Esophagus (tissue), 2 donors: ENCODE data around the gene TOX3. TPM values are rescaled to one million over a fixed set of nuclear protein-coding genes. Genes with fewer than 3 reads are reported as not detected.

Experiments
- H3K27ac ChIP-seq, 2 donors: one replicate each; pipeline ENCODE4 v1.5.1; 2013; ENCODE audit warnings: low read depth in 2 of 2, mild to moderate bottlenecking in 2 of 2, inconsistent platforms in 1 of 2, low read length in 1 of 2, moderate library complexity in 1 of 2
- H3K27me3 ChIP-seq, 2 donors: one replicate each; pipeline ENCODE4 v1.6.1; 2013; ENCODE audit warnings: low read length in 2 of 2, control low read depth in 1 of 2, mild to moderate bottlenecking in 1 of 2; ENCODE audit not compliant: insufficient read depth in 2 of 2, control insufficient read depth in 1 of 2
- H3K36me3 ChIP-seq, 2 donors: one replicate each; pipeline ENCODE4 v1.6.1; 2013; ENCODE audit warnings: low read length in 1 of 2; ENCODE audit not compliant: control insufficient read depth in 2 of 2, insufficient read depth in 2 of 2
- H3K4me1 ChIP-seq, 2 donors: one replicate each; pipeline ENCODE4 v1.6.1; 2013; ENCODE audit warnings: low read length in 1 of 2; ENCODE audit not compliant: control insufficient read depth in 2 of 2, insufficient read depth in 2 of 2
- H3K4me3 ChIP-seq, 2 donors: one replicate each; pipeline ENCODE4 v1.5.1; 2013; ENCODE audit warnings: low read length in 2 of 2, mild to moderate bottlenecking in 2 of 2, low read depth in 1 of 2, moderate library complexity in 1 of 2
- H3K9me3 ChIP-seq, 2 donors: one replicate each; pipeline ENCODE4 v1.6.1; 2013; ENCODE audit warnings: mild to moderate bottlenecking in 2 of 2, low read depth in 1 of 2, low read length in 1 of 2, moderate library complexity in 1 of 2; ENCODE audit not compliant: control insufficient read depth in 2 of 2, insufficient read depth in 1 of 2
- WGBS, 2 donors: extraction: QIAGEN DNeasy Blood & Tissue Kit; methylation state at CpG; one replicate each; pipeline ENCODE4 v1.1.7; 2013; 5-methylcytosine and 5-hydroxymethylcytosine counted together
- polyA plus RNA-seq, 2 donors: library from polyadenylated mRNA; stranded (reverse); fragments of 200-250 nt; gene quantifications; one replicate each; pipeline ENCODE4 v1.2.3, GENCODE V29; 2013
- donor health status: healthy with polysubstance abuse.
- donor health status: Bipolar disorder and iron deficiency.

Gene TOX3
- polyA plus RNA-seq, 2 donors: 0.04 to 0.07 TPM

- Histone ChIP-seq H3K4me1 (no peaks in the 10 kb centered on the region), H3K9me3 (no peaks in the 10 kb centered on the region), H3K4me3 (no peak overlapping the region), H3K27me3 (no peaks in the 10 kb centered on the region), H3K36me3 (no peaks in the 10 kb centered on the region), H3K27ac (no peak overlapping the region)
- WGBS, 2 donors: 38 to 46% methylated on average over 5 of the region's 5 CpGs
Measured at GRCh38 chr16:52552643-52553042, 5.7 kb upstream of the TOX3 start.

DNA sequence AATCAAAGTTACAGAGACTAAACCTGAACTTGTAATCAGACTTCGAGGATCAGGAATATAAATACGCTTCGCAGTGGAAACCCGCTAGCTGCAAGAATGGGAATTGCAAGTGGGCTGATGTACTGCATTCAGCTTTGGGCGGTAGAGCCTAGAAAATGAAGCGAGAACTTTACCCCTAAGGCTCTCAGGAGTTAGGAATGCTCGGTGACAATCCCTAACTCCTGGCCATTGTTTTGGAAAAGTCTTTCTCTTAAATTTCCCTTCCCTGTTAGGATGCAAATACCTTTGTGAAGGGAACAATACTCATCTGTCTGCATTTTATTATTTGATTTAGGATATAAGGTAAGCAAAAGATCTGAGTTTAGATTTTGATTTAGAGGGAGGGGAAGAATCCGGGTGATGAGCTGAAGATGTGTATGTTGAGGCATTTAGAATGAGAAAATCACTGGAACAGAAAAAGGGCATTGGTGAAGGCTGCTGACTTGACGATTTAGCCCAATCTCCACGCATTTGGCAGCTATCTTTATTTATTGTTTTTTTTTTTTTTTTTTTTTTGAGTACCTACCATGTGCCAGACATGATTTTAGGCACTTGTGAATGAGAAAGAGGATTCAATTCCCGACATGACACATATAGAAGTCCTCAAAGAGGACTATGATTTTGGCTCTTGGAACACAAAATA, 2.2 kb upstream of the TOX3 start:
- H3K4me1 ChIP-seq: peaks cover 3 to 8% of the 10 kb centered on the region in 2 donors
- H3K27ac ChIP-seq: no peak overlapping the region
- no peaks in the 10 kb centered on the region for H3K9me3 ChIP-seq
- peaks cover 2 to 6% of the 10 kb centered on the region in 2 donors for H3K27me3 ChIP-seq
- H3K4me3 ChIP-seq: no peak overlapping the region
- no peaks in the 10 kb centered on the region for H3K36me3 ChIP-seq
- WGBS, 2 donors: 46 to 50% methylated on average over 11 of the region's 11 CpGs

DNA sequence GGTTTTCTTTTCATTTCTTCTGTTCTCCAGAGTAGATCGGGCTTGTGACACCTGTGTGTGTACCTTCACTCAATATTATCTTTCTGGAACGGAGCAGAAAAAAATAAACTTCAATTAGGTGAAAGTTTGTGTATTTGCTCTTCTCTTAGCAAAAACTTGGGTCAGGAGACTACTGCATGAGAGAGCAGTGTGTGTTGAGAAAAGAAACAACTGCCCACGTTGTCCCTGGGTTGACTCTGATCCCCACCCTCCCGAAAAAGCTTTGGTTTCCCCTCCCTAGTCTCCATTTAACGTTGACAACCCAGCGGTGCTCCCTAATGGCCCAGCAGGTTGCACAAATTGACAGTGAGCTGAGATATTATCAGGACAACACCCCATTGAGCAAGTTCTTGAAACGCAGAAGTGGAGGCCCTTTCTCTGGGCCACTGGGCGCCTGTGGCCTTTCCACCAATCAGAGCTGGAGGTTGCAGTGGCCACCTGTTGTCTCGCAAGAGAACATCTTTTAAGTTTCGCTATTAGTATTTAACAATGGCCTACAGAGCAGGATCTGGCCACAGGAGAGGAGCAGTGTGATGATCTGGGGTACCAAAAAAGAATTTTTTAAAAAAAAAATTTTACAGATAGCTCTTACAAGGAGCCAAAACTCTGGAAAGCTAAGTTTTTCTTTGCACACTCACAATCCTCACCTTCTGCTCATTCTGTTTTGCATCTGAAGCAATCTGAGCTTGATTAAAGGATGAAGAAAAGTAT, 1.5 kb upstream of the TOX3 start:
- Histone ChIP-seq H3K4me3 (no peak overlapping the region), H3K36me3 (no peaks in the 10 kb centered on the region), H3K9me3 (no peaks in the 10 kb centered on the region), H3K27ac (no peak overlapping the region), H3K27me3 (peaks cover 2 to 6% of the 10 kb centered on the region in 2 donors), H3K4me1 (peaks cover 3 to 8% of the 10 kb centered on the region in 2 donors)
- WGBS, 2 donors: 45 to 55% methylated on average over 10 of the region's 10 CpGs

GRCh38 chr16:52547834-52548215, 882 bp upstream of the TOX3 start:
- Histone ChIP-seq H3K4me1 (peaks cover 3 to 8% of the 10 kb centered on the region in 2 donors), H3K9me3 (no peaks in the 10 kb centered on the region), H3K27me3 (peaks cover 2 to 6% of the 10 kb centered on the region in 2 donors), H3K36me3 (no peaks in the 10 kb centered on the region), H3K4me3 (no peak overlapping the region), H3K27ac (no peak overlapping the region)
- WGBS, 2 donors: 46 to 59% methylated on average over 8 of the region's 8 CpGs

- Histone ChIP-seq H3K27me3 (peaks cover 2 to 6% of the 10 kb centered on the region in 2 donors), H3K9me3 (no peaks in the 10 kb centered on the region), H3K4me3 (peak overlapping the region; percentile 38 to 54), H3K27ac (no peak overlapping the region), H3K4me1 (peaks cover 3 to 8% of the 10 kb centered on the region in 2 donors), H3K36me3 (no peaks in the 10 kb centered on the region)
- WGBS, 2 donors: 1 to 3% methylated on average over 56 to 79 of the region's 79 CpGs
Measured at GRCh38 chr16:52546291-52547003, 496 bp downstream of the TOX3 start.

- Histone ChIP-seq H3K27me3 (peaks cover 2 to 6% of the 10 kb centered on the region in 2 donors), H3K36me3 (no peaks in the 10 kb centered on the region), H3K4me3 (peak overlapping the region in 1 of 2 donors; percentile 54), H3K4me1 (peaks cover 3 to 8% of the 10 kb centered on the region in 2 donors), H3K27ac (no peak overlapping the region), H3K9me3 (no peaks in the 10 kb centered on the region)
- WGBS, 2 donors: 1 to 4% methylated on average over 15 of the region's 15 CpGs
Measured at GRCh38 chr16:52545898-52546266, 1.1 kb downstream of the TOX3 start.

DNA sequence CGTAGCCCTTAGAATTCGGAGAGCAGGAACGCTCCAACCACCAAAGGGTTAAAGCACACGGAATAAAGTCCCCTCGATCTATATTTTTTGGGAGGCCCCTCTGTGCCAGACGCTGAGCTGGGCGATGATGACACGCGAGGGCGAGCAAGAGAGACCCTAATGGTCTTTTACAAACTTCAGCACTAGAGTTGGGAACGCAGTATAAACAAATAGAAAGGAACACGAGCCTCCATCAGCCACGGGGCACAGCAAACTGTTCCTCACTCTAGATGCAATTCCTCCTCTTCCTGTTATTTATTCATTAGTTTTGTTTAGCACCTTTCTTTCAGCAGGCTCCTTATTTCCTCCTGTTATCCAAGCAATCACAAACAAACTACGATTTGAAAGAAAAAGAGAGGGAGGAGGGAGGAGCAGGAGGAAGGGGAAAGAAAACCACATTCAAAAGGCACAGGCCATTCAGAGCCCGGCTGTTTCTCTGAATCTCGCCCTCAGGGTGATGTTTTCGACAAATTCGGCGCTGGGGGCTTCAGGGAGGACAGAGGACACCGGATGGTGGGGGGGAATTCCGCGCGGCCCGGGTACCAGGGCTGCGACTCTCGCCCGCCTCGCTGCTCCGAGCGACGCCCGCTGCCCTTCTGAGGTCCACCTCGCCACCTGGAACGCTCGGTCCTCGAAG, 1.6 kb downstream of the TOX3 start:
- no peaks in the 10 kb centered on the region for H3K36me3 ChIP-seq
- peak overlapping the region in 1 of 2 donors; percentile 24 for H3K4me3 ChIP-seq
- peaks cover 2 to 6% of the 10 kb centered on the region in 2 donors for H3K27me3 ChIP-seq
- no peaks in the 10 kb centered on the region for H3K9me3 ChIP-seq
- H3K27ac ChIP-seq: no peak overlapping the region
- peaks cover 3 to 8% of the 10 kb centered on the region in 2 donors for H3K4me1 ChIP-seq
- 5% methylated on average over 36 of the region's 36 CpGs for WGBS, 2 donors

DNA sequence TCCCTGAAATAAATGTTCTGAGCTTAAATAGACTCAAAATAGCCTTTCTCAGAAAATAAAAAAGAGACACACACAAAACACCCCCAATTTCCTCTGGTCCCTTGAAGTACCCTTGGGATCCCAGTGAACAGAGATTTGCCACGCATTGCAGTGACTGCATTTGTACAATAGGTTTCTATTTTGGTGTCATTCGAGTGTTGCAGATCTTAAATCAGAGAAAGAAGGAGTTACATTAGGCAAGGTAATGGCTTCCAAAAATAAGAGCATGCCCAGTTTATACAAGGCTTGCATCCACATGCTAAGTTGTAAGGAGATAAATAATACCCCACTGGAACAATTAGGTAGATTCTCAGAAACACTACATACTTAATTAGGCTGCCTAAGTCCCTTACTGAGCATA, 2.2 kb downstream of the TOX3 start:
- no peaks in the 10 kb centered on the region for H3K9me3 ChIP-seq
- no peaks in the 10 kb centered on the region for H3K36me3 ChIP-seq
- peaks cover 2 to 6% of the 10 kb centered on the region in 2 donors for H3K27me3 ChIP-seq
- H3K4me3 ChIP-seq: no peak overlapping the region
- WGBS, 2 donors: 40 to 43% methylated on average over 2 of the region's 2 CpGs
- no peak overlapping the region for H3K27ac ChIP-seq
- peaks cover 3 to 8% of the 10 kb centered on the region in 2 donors for H3K4me1 ChIP-seq

DNA sequence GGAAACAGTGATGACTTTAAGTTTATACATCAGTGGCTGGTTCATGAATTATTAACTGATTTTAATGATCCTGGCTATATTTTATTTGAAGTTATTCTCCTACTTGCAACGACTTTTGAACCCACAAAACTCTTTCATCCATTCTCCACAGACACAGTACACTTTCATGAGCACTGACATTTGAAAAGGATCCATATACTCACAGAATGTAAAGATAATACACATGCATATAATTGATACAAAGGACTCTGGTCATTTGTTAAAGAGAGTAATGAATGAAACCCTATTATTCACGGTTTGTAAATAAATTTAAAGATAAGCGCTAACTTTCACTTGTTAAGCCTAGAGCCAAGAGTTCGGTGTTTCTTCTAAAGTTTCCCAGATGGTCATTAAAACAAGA, 3.3 kb downstream of the TOX3 start:
- no peak overlapping the region for H3K27ac ChIP-seq
- H3K4me3 ChIP-seq: no peak overlapping the region

More for the DNA sequence above, 3.3 kb downstream of the TOX3 start:
- peaks cover 3 to 8% of the 10 kb centered on the region in 2 donors for H3K4me1 ChIP-seq
- H3K36me3 ChIP-seq: no peaks in the 10 kb centered on the region
- H3K27me3 ChIP-seq: peaks cover 2 to 6% of the 10 kb centered on the region in 2 donors
- WGBS, 2 donors: 49 to 68% methylated on average over 4 of the region's 4 CpGs
- no peaks in the 10 kb centered on the region for H3K9me3 ChIP-seq
